Measurements from ENCODE around the gene GNAO1.

The GNAO1 gene

GRCh38 chr16:56234737-56235136 is 43.4 kb downstream of the GNAO1 start:
- Histone ChIP-seq H3K36me3 (ENCODE audit: control insufficient read depth in 2 of 2, insufficient read depth in 1 of 2, low read length in 2 of 2) (no peaks in the 10 kb centered on the region), H3K27ac (ENCODE audit: extremely low read depth, low read depth, low read length) (no peak overlapping the region), H3K9me3 (ENCODE audit: control insufficient read depth, insufficient read depth, low read depth, low read length) (no peaks in the 10 kb centered on the region), H3K4me3 (ENCODE audit: low read depth, low read length) (no peak overlapping the region), H3K4me1 (ENCODE audit: control insufficient read depth, insufficient read depth, low read length) (no peaks in the 10 kb centered on the region)
- CTCF ChIA-PET: no interaction called here
- POLR2A ChIA-PET: no interaction called here
- TF ChIP-seq, protein P1, sequence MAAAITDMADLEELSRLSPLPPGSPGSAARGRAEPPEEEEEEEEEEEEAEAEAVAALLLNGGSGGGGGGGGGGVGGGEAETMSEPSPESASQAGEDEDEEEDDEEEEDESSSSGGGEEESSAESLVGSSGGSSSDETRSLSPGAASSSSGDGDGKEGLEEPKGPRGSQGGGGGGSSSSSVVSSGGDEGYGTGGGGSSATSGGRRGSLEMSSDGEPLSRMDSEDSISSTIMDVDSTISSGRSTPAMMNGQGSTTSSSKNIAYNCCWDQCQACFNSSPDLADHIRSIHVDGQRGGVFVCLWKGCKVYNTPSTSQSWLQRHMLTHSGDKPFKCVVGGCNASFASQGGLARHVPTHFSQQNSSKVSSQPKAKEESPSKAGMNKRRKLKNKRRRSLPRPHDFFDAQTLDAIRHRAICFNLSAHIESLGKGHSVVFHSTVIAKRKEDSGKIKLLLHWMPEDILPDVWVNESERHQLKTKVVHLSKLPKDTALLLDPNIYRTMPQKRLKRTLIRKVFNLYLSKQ (tag by site-specific recombination; IDR thresholded peaks at IDR 0.05; ENCODE audit: borderline replicate concordance): no peak
- TF ChIP-seq KLF10 (tag by site-specific recombination; IDR thresholded peaks at IDR 0.05) (no peak), BCL11B (tag by site-specific recombination; IDR thresholded peaks at IDR 0.05; ENCODE audit: low read depth) (no peak), SETDB1 (IDR thresholded peaks at IDR 0.05; ENCODE audit: insufficient read length, low read length) (no peak), ZNF510 (tag by site-specific recombination; IDR thresholded peaks at IDR 0.05; ENCODE audit: insufficient replicate concordance) (no peak), ZNF248 (tag by site-specific recombination; IDR thresholded peaks at IDR 0.05) (no peak), SCRT2 (tag by site-specific recombination; IDR thresholded peaks at IDR 0.05) (no peak), TCF7L2 (IDR thresholded peaks at IDR 0.05; ENCODE audit: borderline replicate concordance, low read depth, low read length) (no peak), ZNF426 (tag by site-specific recombination; IDR thresholded peaks at IDR 0.05) (no peak), ZNF76 (tag by site-specific recombination; IDR thresholded peaks at IDR 0.05; ENCODE audit: borderline replicate concordance, low read depth) (no peak), ZNF394 (tag by site-specific recombination; IDR thresholded peaks at IDR 0.05; ENCODE audit: borderline replicate concordance) (no peak), ZNF776 (tag by site-specific recombination; IDR thresholded peaks at IDR 0.05; ENCODE audit: borderline replicate concordance) (no peak), ZNF473 (tag by site-specific recombination; IDR thresholded peaks at IDR 0.05) (no peak), ZNF623 (tag by site-specific recombination; IDR thresholded peaks at IDR 0.05) (no peak), ZNF362 (tag by site-specific recombination; IDR thresholded peaks at IDR 0.05) (no peak)
- TF ChIP-seq, protein P2, sequence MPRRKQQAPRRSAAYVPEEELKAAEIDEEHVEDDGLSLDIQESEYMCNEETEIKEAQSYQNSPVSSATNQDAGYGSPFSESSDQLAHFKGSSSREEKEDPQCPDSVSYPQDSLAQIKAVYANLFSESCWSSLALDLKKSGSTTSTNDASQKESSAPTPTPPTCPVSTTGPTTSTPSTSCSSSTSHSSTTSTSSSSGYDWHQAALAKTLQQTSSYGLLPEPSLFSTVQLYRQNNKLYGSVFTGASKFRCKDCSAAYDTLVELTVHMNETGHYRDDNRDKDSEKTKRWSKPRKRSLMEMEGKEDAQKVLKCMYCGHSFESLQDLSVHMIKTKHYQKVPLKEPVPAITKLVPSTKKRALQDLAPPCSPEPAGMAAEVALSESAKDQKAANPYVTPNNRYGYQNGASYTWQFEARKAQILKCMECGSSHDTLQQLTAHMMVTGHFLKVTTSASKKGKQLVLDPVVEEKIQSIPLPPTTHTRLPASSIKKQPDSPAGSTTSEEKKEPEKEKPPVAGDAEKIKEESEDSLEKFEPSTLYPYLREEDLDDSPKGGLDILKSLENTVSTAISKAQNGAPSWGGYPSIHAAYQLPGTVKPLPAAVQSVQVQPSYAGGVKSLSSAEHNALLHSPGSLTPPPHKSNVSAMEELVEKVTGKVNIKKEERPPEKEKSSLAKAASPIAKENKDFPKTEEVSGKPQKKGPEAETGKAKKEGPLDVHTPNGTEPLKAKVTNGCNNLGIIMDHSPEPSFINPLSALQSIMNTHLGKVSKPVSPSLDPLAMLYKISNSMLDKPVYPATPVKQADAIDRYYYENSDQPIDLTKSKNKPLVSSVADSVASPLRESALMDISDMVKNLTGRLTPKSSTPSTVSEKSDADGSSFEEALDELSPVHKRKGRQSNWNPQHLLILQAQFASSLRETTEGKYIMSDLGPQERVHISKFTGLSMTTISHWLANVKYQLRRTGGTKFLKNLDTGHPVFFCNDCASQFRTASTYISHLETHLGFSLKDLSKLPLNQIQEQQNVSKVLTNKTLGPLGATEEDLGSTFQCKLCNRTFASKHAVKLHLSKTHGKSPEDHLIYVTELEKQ (tag by site-specific recombination; IDR thresholded peaks at IDR 0.05; ENCODE audit: borderline replicate concordance): no peak
- TF ChIP-seq, protein P3, sequence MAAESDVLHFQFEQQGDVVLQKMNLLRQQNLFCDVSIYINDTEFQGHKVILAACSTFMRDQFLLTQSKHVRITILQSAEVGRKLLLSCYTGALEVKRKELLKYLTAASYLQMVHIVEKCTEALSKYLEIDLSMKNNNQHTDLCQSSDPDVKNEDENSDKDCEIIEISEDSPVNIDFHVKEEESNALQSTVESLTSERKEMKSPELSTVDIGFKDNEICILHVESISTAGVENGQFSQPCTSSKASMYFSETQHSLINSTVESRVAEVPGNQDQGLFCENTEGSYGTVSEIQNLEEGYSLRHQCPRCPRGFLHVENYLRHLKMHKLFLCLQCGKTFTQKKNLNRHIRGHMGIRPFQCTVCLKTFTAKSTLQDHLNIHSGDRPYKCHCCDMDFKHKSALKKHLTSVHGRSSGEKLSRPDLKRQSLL (tag by site-specific recombination; IDR thresholded peaks at IDR 0.05): no peak
- TF ChIP-seq, protein P4, sequence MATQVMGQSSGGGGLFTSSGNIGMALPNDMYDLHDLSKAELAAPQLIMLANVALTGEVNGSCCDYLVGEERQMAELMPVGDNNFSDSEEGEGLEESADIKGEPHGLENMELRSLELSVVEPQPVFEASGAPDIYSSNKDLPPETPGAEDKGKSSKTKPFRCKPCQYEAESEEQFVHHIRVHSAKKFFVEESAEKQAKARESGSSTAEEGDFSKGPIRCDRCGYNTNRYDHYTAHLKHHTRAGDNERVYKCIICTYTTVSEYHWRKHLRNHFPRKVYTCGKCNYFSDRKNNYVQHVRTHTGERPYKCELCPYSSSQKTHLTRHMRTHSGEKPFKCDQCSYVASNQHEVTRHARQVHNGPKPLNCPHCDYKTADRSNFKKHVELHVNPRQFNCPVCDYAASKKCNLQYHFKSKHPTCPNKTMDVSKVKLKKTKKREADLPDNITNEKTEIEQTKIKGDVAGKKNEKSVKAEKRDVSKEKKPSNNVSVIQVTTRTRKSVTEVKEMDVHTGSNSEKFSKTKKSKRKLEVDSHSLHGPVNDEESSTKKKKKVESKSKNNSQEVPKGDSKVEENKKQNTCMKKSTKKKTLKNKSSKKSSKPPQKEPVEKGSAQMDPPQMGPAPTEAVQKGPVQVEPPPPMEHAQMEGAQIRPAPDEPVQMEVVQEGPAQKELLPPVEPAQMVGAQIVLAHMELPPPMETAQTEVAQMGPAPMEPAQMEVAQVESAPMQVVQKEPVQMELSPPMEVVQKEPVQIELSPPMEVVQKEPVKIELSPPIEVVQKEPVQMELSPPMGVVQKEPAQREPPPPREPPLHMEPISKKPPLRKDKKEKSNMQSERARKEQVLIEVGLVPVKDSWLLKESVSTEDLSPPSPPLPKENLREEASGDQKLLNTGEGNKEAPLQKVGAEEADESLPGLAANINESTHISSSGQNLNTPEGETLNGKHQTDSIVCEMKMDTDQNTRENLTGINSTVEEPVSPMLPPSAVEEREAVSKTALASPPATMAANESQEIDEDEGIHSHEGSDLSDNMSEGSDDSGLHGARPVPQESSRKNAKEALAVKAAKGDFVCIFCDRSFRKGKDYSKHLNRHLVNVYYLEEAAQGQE (tag by site-specific recombination; IDR thresholded peaks at IDR 0.05): no peak

All from HEK293 (cell line).